ENCODE data around the gene RHBDD2.
"Not testable (repeated sequence)": the region's sequence is repeated elsewhere in the genome, so short reads cannot be mapped to it uniquely, and the experiment has no call there.

RHBDD2 gene

DNA sequence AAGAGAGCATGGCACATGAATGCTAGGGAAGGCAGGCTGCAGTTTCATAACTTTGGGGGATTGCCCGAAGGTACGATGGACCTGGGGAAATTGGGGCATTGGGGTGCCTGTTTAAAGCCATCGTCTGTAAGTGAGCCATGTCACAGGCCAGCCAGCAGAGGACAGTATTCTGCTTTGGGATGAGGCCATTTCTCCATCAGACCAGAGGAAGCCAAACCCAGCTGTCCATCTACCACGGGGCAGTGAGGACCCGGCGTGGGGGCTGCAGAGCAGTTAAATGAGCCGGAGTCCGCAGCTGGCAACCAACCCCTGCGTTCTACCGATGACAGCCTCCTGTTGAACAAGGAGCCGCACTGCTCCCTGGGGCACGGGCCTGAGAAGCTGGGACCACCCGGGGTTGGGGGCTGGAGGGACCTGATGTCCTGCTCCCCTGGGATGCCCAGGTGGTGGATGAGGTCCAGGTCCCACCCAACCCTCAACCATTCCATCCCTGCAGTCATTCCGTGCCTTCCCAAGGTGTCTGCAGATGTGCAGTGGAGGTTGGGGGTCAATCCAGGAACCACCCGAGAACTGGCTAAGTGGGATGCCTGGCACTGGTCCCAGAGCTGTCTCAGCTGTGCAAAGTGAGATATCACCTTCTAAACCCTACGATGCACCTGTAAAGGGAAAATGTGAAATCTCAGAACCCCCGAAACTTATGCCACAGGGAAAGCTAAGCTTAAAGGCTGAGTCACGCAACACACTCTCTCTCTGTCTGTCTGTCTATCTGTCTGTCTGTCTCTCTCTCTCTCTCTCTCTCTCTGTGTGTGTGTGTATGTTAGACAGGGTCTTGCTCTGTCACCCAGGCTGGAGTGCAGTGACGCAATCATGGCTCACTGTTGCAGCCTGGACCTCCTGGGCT is 12.1 kb upstream of the RHBDD2 start:
- peak in 1 of 2 donors; percentile 8 for DNase-seq (ENCODE audit: low read depth in 2 of 2)

GRCh38 chr7:75867390-75867717 is 11.5 kb upstream of the RHBDD2 start:
- no peak for DNase-seq (ENCODE audit: low read depth in 2 of 2)

DNA sequence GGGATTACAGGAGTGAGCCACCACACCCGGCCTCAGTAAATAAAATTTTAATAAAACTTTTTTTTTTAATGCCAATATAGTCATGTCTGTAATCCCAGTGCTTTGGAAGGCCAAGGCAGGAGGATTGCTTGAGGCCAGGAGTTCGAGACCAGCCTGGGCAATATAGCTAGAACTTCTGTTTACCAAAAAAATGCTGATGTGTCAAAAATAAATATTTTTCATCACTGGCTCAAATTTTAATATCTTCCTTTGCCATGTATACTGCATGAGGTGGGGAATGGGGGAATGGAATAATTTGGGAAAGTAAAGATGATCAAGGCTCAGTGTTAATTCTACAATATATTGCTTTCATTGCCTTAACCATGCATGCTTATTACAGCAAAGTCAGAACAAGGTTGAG is 10.7 kb upstream of the RHBDD2 start:
- DNase-seq (ENCODE audit: low read depth in 2 of 2) = no peak

- no peak for DNase-seq (ENCODE audit: low read depth in 2 of 2)
Observed at GRCh38 chr7:75869776-75870379, 9.0 kb upstream of the RHBDD2 start.

GRCh38 chr7:75870557-75871161 is 8.2 kb upstream of the RHBDD2 start:
- DNase-seq (ENCODE audit: low read depth in 2 of 2) = no peak

DNA sequence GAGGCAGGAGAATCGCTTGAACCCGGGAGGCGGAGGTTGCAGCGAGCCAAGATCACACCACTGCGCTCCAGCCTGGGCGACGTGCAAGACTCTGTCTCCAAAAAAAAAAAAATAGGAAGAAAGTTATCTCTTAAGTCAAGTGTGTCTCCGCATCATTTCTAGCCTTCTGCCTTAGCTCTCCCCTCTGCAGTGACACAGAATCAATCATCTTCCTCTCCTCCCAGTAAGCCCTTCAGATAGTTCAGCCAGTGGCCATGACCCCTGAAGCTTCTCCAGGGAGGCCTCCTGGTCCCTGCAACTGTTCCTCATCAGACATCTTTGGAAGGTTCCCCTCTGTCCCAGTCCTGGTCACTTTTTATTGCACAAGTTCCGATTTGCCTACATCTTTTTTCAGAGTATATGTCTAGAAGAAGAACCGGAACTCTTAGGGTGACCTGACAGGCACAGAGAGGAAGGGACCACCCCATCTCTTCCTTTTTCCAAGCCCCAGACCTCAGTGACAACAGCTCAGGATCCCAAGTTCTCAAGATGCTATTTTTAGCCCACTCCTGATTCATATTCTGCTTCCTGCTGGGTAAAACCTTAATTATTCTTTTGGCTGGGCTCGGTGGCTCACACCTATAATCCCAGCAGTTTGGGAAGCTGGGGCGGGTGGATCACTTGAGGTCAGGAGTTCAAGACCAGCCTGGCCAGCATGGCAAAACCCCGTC is 6.6 kb upstream of the RHBDD2 start:
- DNase-seq (ENCODE audit: low read depth in 2 of 2) = no peak

GRCh38 chr7:75874180-75874579 is 4.7 kb upstream of the RHBDD2 start:
- not testable (repeated sequence) for DNase-seq (ENCODE audit: low read depth in 2 of 2)

GRCh38 chr7:75875113-75876080 is 3.4 kb upstream of the RHBDD2 start:
- no peak for DNase-seq (ENCODE audit: low read depth in 2 of 2)

GRCh38 chr7:75876126-75876881 is 2.5 kb upstream of the RHBDD2 start:
- no peak for DNase-seq (ENCODE audit: low read depth in 2 of 2)

DNA sequence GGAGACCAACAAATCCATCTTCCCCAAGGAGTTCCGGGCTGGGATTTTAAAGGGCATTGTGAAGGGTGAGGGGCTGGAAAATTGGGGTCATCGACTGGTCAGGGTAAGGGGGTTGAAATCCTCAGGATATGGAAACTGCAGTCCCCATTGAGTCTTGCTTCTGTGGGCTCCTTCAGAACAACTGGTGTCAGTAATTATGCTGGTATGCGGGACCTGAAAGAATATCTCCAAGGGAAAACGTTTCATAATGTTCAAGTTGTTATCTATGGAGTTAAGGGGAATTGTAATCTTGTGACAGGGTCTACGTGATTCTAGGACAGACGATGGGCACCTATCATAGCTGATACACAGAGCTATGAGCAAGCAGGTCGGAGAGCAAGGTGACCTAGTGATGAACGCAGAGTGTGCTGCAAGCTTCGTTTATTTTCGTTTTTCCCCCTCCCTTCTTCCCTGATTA is 494 bp upstream of the RHBDD2 start:
- no peak for DNase-seq (ENCODE audit: low read depth in 2 of 2)

- no peak for DNase-seq (ENCODE audit: low read depth in 2 of 2)
Observed at GRCh38 chr7:75879771-75880184, 944 bp downstream of the RHBDD2 start.

DNA sequence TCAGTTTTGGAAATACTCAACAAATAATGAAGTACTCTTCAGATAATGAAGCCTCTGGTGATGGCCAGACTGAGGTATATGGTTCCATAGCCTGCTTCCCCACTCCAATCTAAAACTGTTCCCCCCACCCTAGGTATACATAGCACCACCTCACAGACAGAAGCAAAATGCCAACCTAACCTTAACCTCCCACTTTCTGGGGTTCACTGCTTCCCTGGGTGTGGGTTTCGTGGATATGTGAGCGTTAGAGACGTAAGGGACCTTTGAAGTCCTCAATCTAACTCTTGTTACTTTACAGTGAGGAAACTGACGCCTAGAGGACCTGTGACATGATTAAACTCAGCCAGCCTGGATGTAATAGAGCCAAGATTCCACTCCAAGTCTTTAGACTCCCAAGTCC is 1.4 kb downstream of the RHBDD2 start:
- no peak for DNase-seq (ENCODE audit: low read depth in 2 of 2)

- DNase-seq (ENCODE audit: low read depth in 2 of 2) = no peak
Observed at GRCh38 chr7:75881436-75882095, 2.7 kb downstream of the RHBDD2 start.

GRCh38 chr7:75883265-75883824 is 4.5 kb downstream of the RHBDD2 start:
- DNase-seq (ENCODE audit: low read depth in 2 of 2) = not testable (repeated sequence)

DNA sequence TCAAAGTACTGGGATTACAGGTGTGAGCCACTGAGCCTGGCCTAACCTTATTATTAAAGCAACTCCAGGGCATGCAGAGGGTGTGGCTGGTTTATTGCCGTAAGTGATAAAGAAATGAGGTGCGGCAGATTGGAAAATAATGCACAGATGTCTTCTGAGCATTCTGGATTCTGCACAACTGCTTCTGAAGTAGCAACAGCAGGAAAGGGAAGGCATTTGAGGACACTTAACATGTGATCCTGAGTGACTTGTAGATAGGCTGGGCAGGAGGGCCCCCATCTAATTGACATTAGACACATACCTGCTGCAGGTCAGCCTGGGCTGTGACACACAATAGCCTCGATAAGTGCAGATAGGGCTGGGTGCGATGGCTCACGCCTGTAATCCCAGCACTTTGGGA is 5.6 kb downstream of the RHBDD2 start:
- DNase-seq (ENCODE audit: low read depth in 2 of 2) = no peak

- DNase-seq (ENCODE audit: low read depth in 2 of 2) = no peak
Observed at GRCh38 chr7:75885036-75885435, 6.2 kb downstream of the RHBDD2 start.

- no peak for DNase-seq (ENCODE audit: low read depth in 2 of 2)
Observed at GRCh38 chr7:75887669-75888369, 9.0 kb downstream of the RHBDD2 start.

GRCh38 chr7:75888464-75889222 is 9.8 kb downstream of the RHBDD2 start:
- DNase-seq (ENCODE audit: low read depth in 2 of 2) = no peak
